NCI-H1694 (cell line): ENCODE results near the gene FOCAD.

ENCODE experiments used
- DNase-seq: peaks from one replicate; lab custom pipeline; 2025; lab: John Stamatoyannopoulos, UW

The FOCAD gene

DNA sequence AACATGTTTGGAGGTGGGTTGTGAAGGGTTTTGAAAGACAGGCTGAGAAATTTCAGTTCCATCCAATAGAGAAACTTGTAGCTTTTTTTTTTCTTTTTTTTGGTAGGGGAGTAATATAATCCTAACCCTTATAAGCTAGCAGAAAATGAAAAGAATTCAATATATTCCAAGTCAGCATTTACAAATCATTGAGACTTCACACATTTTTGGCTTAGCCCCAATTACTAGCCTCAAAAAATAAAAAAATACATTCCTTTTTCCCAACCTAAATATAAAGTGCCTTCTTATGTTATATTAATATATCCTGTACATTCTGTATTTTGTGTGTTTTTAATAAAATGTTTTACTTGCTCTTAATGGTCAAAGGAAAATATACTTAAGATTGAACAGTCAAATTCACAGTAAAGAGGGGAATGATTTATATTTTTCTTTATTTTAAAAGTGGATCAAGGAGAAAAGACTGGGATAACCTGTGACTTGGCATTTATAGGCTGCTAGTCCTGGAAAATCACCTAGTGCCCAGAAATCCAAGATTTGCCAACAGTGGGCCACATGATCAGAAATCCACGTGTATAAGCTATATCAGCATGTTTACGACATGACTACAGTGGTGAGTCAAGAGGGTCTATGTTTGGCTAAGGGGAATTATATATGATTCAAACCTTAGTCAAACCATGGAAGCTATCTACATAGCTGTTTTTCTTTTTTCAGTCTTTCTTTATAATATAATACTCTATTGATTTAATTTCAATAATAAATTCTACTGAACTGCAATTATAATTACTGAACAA lies 332.8 kb downstream of the FOCAD start:
- no peak for DNase-seq

DNA sequence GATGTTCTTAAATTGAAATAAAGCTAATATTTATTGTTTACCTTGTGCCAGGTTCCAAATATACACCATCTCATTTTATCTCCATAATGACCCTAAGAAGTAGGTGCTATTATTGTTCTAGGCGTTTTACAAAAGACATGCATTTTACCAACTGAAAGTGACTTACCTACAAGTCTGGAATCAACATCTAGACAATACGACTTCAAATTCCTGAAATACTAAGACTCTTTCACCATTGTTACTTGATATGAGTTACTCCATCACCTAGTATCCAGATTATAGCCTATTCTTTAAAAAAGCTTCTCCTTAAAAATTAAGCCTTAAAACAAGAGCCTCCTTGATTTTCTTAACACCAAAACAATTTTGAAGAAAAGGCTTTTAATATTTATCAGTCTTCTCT lies 334.1 kb downstream of the FOCAD start:
- no peak for DNase-seq

DNA sequence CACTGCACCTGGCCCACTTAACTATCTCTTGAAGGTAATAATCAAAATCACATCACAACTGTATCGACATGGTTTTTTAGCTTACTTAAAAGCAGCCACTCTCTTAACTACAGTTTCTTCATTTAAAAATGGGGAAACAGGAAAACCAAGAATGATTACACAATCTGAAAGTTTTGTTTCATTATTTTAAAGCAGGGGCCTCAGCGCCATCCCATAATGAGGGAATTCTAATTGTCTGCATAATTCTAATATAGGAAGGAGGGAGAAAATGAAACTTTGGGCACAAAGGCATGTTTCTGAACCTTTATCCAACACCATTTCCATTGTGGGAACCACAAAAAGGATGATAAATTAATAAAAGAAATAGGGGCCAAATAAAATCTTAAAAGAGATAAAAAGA lies 339.8 kb downstream of the FOCAD start:
- no peak for DNase-seq

DNA sequence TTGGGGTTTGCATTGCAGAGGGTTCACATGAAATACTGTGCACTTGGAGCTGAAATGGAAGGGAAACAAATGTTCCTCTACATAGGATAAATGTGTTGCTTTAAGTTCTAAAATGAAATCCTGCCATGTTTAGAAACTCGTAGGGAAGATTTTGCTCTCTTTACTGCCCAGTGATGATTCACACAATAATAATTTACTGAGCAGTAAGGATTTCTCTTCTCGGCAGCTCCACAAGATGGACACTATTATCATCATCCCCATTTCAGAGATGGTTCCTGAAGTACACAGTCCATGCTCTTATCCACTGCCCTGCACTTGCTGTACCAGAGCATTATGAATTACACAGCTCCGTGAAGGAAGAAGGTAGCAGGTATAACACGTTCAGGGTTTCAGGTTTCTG lies 343.2 kb downstream of the FOCAD start:
- no peak for DNase-seq

DNA sequence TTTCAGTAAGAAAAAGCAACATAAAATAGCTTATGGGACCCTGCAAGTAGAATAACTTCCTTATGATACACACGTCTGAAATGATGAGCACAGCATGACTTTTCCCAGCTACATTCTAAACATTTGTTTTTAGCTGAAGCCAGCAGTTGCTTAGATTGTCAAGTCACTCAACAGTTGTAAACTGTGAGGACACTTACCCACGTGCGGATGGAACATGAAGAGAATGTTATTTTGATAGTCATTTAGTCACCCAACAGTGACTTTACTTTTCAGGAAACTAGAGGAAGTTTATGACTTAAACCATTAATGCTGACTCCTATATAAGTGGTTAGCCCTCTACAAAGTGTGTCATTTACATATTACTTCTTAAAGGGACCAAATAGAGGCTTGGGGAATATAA lies 344.4 kb downstream of the FOCAD start:
- DNase-seq: no peak

DNA sequence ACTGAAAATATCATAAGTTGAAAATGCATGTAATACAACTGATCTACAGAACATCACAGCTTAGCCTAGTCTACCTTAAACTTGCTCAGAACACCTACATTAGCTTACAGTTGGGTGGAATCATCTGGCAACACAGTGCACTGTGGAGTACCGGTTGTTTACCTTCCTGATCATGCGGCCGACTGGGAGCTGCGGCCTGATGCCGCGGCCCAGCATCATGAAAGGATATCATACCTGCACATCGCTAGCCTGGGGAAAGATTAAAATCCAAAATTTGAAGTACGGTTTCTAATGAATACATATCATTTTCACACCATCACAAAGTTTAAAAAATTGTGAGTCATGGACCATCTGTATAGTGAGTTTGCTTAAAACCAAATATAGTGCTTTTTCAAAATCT lies 345.6 kb downstream of the FOCAD start:
- no peak for DNase-seq

DNA sequence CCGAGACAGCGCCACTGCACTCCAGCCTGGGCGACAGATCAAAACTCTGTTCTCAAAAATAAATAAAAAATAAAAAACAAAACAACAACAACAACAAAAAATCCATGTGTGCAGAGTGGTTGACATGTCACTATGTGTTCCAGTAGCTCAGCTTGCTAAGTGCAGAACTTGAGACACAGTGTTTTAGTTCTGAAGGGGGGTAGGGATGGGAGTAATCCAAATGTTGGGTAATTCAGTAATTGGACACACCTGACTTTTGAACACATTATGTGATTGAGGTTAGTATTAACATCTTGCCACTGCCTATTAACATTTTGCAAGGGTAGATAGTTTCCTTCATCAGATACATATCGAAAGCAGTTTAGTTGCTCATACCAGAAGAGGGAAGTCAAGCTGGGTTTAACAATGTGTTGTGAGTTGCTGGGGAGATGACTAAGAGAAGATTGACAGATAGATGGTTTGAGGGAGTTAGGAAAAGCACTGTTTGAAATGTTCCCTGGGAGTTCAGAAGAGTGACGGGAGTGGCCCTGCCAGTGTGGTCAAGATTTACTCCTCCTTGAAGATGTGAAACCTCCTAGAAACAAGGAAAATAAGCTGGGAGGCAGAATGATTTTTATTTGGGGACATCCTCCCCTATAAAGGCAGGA lies 346.5 kb downstream of the FOCAD start:
- no peak for DNase-seq

DNA sequence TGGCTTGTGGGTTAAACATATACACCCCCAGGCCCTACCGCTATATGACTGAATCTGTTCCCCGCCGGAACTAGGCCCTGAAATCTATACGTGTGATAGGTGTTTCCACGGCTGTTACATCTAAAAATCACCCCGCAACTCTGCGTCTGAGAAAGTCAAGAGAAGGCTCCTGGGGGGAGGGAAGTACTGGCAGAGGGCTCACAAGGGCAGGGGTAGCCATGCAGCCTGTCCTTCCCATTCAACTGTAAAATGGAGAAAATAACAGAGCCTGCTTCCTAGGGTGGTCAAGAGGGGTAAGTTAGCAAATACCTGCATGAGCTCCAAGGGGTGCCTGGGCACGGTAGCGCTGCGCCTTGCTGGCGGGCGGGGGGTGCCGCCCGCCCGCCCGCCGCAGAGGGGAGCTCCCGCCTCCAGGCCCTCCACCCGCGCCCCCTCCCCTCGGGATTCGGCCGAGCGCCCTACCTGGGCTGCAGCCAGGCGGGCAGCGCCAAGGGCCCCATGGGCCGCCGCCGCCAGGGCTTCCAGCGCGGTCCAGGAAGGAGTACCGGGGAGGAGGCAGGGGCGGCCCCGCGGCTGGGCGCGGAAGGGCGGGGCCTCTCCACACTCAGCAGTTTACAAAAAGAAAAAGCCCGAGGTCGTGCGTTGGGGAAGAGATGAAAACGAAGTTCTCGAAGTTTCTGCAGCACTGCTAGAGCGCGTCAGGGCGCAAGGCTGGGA lies 347.2 kb downstream of the FOCAD start, which contains the start of gene HACD4:
HACD4 (minus strand) TSS at position 550 of the 717 bp plus-strand sequence; CDS start at position 500, 50 bp downstream.
- no peak for DNase-seq

DNA sequence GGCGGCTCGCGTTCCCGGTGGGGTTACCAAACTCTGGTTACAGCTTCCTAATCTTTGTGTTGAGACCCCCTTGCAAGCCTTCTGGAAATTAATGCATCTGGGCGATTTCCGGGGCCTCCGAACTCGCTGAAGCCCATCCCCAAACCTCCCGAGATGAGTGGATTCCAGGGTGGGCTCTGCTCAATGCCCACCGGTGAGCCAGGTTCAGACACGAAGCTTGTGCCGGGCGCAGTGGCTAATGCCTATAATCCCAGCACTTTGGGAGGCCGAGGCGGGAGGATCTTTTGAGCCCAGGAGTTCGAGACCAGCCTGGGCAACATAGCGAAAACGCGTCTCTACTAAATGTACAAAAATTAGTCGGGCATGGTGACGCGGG lies 347.7 kb downstream of the FOCAD start:
- DNase-seq: no peak

DNA sequence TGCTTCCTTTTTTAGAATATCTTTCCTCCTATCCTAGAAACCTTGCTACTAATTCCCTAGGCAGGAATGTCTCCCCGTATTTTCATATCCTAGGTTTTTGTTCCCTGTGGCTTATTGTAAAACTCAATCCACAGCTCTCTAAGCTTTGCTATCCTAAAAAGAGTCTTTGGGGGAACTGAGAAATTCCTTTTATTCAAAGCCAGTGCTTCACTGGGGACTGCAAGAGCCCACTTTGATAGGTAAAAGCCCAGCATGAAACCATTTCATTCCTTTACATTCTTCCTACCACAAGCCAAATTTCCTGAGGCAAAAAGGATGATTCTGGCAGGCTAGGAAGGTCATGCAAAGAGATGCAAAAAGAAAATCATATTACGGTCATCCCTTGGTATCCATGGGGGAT lies 353.2 kb downstream of the FOCAD start:
- no peak for DNase-seq

DNA sequence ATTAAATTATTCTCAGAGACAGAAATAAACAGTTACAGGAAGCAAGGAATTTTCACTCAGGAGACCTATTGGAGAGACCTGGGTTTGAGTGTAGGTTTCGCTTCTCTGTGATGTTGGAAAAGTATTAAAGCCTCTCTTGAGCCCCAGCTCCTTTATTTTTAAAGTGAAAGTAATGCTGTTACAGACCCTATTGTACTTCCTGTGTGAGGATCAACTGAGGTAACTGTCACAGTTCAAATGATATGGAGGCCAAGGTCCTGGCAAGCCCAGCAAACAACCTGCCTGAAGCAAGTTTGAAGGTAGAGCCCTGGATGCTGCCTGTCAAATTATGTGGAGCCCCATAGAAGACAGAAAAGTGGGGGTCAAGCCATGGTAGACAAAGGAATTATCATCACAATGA lies 355.2 kb downstream of the FOCAD start:
- no peak for DNase-seq

DNA sequence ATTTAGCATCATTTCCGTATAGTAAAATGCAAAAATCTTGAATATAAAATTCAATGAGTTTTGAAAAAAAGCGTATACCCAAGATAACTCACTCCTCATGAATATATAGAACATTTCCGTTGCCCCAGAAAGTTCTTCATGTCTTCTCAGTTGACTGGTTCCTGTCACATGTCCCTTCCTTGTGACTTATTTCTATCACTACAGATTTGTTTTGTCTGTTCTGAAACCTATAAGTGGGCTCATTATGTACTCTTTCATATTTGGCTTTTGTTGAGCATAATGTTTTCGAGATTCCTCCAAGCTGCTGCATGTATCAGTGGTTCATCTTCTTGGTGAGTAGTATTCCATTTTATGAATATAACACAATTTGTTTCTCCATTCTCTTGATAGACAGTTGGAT lies 358.4 kb downstream of the FOCAD start:
- DNase-seq: no peak

DNA sequence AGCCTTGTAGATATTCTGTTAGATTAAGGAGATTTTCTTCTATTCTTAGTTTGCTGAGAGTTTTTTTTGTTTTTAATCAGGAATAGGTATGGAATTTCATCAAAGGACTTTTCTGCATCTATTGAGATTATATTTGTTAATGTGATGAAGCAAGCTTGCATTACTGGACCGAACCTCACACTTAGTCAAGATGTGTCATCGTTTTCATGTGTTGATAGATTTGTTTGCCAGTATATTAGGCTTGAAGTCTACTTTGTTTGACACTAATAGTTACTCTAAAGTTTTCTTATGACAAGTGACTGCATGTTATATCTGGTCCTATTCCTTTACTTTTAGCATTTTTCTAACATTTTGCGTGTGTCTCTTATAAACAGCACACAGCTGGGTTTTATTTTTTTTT lies 359.8 kb downstream of the FOCAD start:
- no peak for DNase-seq
